HG03521 (cell line): Measurements from ENCODE around the gene DNAJC7.
"Not testable (repeated sequence)": the region's sequence is repeated elsewhere in the genome, so short reads cannot be mapped to it uniquely, and the experiment has no call there.

ENCODE experiments used
- ATAC-seq: cut with Tn5 transposase; IDR thresholded peaks from one replicate; pipeline ENCODE4 v1.9.1; 2021; ENCODE audit warnings: mild to moderate bottlenecking, moderate library complexity; ENCODE audit not compliant: unreplicated experiment

DNAJC7 gene

DNA sequence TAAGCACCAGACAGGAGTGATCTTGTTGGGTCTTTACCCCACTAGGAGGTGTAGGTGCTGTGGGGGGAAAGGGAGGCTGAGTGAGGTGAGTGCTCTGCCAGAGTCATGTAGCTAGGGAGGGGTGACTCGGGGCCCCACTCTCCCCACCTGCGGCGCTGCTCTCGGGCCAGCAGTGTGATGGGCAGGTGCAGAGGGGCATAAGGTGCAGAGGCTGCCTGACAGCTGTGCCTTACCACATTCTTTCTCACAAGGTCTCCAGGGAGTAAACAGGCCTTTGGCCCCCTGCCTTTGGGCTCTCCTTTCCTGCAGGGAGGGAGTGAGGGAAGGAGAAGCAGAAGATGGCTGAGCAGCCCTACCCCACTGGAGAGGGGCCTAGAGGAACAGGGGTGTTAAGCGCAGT is 55.1 kb downstream of the DNAJC7 start:
- no peak for ATAC-seq

DNA sequence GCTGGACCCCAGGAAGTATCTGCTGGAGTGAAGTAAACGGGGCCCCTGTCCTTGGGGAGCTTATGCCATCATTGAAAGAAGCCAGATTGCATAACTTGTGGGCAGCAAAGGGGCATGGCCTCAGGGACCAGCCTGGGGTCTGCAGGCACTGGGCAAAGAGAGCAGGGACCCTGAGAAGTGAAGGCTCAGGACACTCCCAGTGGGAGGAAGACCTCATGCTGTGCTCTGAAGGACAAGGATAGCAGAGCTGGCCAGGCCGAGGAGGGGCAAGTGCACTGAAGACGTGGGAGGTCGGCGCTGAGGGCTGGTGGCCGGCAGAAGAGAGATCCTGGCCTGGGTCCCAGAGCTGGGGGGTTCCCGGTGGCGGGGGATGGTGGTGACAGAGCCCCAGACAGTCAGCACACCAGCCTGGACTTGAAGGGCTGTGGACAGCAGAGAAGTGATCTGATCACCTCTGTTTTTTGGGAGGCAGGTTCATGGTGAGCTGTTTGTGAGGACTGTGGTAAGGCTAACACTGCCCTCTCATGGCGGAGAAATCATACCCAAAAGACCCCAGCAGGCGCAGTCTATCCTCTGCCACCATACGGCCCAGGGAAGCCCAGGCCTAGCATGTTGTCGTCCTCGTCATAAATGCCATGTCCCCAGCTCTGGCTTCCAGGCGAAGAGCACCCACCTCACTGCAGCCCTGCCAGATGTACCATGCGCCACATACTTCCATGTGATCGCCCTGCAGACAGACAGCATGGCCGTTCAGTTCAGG is 57.7 kb downstream of the DNAJC7 start:
- ATAC-seq: no peak

DNA sequence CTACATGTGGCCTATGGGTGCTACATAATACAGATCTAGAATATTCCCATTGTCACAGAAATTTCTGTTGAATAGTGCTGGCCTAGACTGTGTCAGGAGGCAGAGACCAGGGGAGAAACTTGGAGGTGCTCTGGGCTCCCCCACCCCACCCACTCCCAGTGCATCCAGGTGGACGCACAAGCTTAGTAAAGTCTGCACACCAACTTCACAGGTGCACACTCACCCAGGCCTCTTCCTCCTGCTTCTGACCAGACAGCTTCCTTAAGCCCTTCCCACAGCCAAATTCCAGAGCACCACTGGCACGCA is 58.3 kb downstream of the DNAJC7 start:
- ATAC-seq: no peak

DNA sequence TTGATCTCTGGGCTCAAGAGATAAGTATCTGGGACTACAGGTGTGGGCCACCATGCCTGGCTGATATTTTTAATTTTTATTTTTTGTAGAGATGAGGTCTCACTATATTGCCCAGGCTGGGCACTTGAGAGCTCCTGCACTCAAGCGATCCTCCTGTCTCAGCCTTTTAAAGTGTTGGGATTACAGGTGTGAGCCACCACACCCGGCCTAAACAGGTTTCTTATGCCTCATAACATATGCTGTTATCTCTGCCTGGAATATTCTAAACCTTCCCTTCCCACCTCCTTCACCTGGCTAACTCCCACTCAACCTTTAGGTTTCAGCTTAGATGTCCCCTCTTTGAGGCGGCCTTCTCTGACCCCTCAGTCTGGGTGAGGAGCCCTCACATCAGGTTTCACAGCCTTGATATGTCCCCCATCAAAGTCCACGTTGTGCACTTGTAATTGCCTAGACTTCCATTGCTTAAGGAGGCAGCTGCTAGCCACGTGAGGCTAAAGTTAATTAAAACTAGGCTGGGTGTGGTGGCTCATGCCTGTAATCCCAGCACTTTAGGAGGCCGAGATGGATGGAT is 59.3 kb downstream of the DNAJC7 start:
- no peak for ATAC-seq

DNA sequence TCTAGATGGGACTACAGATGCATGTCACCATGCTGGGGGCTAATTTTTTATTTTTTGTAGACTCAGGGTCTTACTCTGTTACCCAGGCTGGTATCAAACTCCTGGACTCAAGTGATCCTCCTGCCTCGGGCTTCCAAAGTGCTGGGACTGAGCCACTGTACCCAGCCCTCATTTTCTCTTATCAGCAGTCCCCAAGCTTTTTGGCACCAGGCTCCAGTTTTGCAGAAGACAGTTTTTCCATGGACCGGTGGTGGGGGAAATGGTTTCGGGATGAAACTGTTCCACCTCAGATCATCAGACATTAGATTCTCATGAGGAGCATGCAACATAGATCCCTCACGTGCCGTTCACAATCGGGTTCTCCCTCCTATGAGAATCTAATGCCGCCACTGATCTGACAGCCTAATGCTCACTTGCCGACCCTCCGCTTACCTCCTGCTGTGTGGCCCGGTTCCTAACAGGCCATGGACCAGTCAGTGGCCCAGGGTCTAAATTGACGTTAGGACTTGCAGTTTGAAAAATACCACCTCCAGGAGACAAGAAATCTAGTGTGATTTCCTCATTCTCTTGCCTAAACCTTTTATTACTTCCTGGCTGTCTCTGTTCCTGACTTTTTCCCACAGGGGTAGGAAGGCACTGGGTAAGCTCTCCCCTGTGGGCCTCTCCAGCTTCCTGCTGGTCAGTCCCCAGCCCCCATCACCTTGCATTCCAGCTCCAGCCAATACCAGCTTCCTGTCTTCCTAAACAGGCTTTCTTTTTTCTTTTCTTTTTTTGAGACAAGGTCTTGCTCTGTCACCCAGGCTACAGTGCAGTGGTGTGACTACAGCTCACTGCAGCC is 60.0 kb downstream of the DNAJC7 start:
- ATAC-seq: no peak

DNA sequence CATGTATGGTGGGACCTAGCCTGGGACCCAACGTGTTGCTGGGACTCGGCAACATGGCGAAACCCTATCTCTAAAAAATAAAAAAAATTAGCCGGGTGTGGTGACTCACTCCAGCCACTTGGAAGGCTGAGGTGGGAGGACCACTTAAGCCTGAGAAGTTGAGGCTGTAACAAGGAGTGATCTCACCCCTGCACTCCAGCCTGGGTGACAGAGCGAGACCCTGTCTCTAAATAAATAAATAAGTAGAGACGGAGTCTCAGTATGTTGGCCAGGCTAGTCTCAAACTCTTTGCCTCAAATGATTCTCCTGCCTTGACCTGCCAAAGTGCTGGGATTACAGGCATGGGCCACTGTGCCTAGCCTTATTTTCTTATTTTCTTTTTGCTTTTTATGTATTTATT is 60.7 kb downstream of the DNAJC7 start:
- ATAC-seq: no peak

DNA sequence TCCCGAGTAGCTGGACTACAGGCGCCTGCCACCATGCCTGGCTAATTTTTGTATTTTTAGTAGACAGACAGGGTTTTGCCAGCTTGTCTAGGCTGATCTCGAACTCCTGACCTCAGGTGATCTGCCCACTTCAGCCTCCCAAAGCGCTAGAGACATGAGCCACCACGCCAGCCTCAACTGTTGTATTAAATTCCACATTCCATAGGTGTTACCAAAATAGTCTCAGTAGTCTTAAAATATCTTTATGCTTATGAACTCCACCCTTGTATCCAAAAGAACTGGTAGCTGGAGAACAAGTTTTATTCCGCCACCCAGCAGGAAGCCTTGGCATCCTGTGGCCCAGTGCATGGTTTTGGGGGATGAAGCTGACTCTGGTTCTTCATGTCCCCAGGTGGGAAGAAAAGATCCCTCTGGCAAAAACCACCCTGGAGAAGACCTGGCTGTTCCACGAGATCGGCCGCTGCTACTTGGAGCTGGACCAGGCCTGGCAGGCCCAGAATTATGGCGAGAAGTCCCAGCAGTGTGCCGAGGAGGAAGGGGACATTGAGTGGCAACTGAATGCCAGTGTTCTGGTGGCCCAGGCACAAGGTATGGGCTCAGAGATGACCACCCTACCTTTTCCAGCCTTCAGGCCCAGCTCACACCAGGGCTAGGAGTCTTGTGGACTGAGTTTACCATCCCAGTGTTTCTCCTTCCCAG is 68.3 kb downstream of the DNAJC7 start:
- ATAC-seq: no peak

DNA sequence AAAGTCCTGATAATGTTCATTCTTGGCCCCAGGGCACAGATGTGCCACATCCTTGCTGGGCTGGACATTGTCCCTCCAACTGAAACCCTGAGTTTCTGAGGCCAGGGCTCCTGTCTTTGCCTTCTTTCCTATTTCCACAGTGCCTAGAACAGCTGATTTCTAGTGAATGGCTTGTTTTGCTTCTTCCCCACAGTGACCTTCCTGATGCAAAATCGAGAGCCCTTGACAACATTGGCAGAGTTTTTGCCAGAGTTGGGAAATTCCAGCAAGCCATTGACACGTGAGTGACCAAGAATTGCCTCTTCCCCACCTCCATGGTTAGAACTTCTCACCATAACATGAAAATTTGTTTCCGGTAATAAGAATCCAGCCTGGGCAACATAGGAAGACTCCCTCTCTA is 72.3 kb downstream of the DNAJC7 start:
- no peak for ATAC-seq

DNA sequence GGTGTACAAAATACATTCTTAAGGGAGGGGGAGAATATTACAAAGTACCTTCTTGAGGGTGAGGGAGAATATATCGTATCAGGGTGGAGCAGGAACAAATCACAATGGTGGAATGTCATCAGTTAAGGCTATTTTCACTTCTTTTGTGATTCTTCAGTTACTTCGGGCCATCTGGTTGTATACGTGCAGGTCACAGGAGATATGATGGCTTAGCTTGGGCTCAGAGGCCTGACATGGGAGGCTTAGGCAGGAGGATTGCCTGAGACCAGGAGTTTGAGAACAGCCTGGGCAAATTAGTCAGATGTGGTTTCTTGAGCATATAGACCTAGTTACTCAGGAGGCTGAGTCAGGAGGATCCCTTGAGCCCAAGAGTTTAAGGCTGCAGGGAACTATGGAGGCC is 73.7 kb downstream of the DNAJC7 start:
- ATAC-seq: no peak

DNA sequence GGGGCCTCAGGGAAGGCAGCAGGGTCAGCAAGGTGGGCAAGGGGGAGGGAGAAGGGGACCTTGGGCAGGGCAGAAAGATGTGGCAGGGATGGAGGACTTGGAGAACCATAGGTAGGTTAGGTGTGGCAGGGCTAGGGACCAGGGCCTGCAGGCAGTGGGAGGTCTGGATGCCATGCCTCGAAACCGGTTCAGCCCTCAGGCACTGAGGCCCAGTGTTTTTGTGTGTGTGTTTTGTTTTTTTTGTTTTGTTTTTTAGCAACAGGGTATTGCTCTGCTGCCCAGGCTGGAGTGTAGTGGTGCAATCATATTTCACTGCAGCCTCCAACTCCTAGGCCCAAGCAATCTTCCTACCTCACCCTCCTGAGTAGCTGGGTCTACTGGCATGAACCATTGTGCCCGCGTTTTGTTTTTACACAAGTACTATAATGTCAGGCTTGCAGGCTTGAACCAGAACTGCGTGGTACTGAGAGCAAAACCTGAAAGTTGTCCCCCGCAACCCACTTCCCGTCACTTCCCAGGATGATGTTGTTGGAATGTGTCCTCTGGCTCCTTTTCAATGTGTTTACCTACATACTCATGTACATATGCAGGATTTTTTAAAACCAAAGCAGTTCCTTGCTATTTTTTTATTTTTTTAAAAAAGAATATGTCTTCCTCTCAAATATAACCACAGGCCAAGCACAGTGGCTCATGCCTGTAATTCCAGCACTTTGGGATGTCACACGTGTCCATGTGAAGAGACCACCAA is 74.4 kb downstream of the DNAJC7 start:
- no peak for ATAC-seq

DNA sequence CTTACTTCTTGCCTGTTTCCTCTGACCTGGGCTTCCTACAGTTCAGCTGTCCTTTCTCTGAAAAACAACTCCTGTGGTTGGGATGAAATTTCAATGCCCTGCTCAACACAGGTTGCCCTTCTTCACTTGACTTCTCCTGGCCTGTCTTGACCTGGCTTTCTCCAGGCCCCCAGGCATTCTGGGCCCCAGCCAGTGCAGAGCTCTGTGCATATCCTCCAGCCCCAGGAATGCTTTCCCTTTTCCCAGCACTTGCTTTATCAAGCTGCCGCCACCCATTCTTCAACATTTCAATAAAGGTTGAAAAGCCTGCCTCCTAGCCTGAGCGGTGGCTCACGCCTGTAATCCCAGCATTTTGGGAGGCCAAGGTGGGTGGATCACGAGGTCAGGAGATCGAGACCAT is 76.1 kb downstream of the DNAJC7 start:
- ATAC-seq: no peak

DNA sequence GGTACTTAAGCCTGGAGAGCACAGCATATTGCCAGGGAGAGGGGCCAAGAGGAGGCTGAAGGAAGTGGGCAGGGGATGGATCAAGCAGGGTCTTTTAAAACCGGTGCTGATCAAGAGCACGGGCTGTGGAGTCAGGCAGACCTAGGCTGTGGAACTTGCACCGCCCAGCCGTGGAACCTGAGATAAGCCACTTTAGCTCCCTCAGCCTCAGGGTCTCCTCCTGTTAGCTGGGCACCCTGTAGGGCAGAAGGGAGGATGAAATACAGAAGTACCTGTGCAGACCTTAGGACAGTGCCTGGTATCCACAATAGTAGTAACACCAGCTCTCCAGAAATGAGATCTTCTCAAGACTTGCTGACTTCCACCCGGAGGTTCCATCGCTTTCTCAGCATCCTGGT is 77.5 kb downstream of the DNAJC7 start:
- ATAC-seq: no peak

DNA sequence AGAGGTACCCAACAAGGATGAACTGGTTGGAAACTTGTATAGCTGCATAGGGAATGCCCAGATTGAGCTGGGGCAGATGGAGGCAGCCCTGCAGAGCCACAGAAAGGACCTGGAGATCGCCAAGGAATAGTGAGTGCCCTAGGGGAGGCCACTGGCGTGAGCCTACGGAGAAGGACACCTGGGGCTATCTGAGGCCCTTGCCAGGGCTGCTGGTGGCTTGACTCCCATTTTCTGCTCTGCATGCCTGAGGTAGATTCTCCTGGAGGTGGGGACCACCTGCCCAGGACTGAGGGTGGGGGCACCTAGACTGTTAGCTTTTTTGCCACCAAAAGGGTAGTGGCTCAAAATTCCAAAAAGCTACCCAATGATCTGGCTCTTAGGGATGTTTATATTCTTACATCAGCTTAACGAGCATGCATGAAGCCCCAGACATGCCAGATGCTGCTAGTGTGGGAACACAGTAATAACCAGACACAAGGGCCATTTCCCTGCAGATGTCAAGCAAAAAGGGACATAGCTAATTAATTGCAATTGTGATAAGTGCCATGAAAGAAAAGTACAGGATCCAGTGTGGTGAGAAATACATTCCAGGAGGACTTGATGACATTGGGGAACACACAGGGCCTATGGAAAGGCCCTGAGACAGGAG is 78.1 kb downstream of the DNAJC7 start:
- no peak for ATAC-seq

DNA sequence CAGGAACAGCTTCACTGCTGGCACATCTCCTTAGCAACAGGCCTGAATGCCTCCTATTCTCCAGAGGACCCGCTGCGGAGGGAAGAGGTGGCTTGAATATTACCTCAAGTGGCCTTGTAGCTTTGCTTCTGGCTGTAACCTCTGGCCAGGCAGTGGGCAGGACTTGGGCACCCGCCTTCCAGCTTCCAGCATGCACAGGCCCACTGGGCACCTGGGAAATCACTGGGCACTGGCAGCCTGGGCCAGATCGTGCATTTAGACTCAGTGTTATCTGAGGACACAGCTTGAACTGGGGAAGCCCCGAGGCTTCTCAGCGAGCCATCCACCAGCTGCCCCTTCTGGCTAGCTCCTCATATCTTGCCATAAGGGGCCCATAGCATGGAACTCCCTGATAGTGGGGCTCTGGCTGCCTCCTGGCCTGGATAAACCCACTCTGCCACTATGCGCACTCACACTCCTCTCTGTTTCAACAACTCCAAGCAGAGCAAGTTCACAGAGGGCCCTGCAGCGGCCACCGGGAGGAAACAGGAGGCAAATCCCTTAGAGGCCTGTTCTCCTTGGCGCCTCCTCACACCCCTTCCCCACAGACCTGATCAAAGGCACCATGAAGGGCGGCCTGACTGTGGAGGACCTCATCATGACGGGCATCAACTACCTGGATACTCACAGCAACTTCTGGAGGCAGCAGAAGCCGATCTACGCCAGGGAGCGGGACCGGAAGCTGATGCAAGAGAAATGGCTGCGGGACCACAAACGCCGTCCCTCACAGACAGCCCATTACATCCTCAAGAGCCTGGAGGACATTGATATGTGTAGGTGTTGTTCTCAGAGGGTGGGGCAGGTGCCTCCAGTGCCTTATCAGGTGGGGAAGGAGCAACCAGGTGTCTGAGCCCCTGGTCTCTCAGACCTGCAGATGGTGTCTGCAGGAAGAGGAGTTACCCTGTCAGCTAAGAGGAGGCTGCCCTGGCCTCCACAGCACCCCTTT is 79.0 kb downstream of the DNAJC7 start:
- no peak for ATAC-seq

DNA sequence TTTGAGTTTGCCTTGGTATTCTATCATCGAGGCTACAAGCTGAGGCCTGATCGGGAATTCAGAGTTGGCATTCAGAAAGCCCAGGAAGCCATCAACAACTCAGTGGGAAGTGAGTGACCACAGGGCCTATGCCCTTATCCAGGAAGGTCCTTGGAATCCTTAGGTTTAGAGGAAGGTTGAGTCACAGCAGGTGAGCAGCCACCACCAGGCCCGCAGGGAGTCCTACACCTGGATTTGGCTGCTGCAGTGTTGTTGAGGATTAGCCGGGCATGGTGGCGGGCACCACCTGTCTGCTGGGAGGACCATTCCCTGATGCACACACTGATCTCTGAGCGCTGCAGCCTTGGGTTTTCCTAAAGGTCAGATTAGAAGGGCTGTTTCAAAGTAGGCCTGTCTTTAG is 81.6 kb downstream of the DNAJC7 start:
- no peak for ATAC-seq

DNA sequence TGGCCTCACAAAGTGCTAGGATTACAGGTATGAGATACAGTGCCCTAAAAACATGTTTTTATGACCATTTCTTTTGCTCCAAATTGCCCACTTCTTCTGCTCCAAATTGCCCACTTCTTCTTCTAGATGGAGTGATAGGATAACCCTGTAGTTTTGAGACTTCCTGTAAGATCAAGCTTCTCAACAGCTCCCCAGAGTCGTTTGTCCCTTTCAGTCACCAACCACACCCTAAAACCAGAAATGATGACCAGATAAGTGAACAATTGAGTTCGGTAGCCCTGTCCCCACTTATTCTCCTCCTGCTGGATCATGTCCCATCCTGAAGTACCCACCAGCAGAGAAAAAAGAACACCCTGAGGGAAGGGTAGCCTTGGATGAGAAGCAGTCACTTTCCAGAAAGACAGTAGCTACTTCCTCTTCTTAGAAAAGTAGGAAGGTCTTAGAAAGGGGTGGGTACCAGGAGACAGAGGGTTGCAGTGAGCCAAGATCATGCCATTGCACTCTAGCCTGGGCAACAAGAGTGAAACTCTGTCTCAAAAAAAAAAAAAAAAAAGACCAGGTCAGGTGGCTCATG is 84.3 kb downstream of the DNAJC7 start:
- ATAC-seq: no peak

DNA sequence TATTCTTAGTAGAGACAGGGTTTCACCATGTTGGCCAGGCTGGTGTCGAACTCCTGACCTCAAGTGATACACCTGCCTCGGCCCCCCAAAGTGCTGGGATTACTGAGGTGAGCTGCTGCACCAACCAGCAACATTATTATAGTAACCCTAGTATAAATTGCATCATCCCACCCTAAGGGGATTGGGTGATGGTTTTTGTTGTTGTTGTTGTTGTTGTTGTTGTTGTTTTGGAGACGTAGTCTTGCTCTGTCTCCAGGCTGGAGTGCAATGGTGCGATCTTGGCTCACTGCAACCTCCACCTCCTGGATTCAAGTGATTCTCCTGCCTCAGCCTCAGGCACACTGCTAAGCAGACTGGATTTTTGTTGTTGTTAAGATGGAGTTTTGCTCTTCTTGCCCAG is 85.5 kb downstream of the DNAJC7 start:
- not testable (repeated sequence) for ATAC-seq

DNA sequence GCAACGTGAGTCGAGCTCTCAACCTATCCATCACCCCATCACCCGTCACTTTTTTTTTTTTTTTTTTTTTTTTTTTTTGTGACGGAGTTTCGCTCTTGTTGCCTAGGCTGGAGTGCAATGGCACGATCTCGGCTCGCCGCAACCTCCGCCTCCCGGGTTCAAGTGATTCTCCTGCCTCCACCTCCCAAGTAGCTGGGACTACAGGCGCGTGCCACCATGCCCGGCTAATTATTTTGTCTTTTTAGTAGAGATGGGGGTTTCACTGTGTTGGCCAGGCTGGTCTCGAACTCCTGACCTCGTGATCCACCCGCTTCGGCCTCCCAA is 86.4 kb downstream of the DNAJC7 start:
- peak; percentile 25 for ATAC-seq
